Thyroid gland (tissue), 4 donors: Measurements from ENCODE around the gene EXOC7.

ENCODE experiments used
- POLR2A ChIP-seq, 2 donors: fragments of 450-650 bp; IDR thresholded peaks; one replicate each; pipeline ENCODE4 v1.6.1; 2017; ENCODE audit warnings: antibody characterized with exemption in 2 of 2, mild to moderate bottlenecking in 2 of 2, moderate library complexity in 1 of 2
- TF ChIP-seq, protein P1 (sequence below), 6 experiments: fragments of 200-600 bp in 3 of 6; fragments of 450-650 bp in 3 of 6; sonication (generic) in 3 of 6; IDR thresholded peaks; one replicate each; pipeline ENCODE4 v1.5.1; 2016 to 2019; ENCODE audit warnings: antibody characterized with exemption in 6 of 6, mild to moderate bottlenecking in 2 of 6, inconsistent platforms in 1 of 6, moderate library complexity in 1 of 6

- TF ChIP-seq, protein P1, sequence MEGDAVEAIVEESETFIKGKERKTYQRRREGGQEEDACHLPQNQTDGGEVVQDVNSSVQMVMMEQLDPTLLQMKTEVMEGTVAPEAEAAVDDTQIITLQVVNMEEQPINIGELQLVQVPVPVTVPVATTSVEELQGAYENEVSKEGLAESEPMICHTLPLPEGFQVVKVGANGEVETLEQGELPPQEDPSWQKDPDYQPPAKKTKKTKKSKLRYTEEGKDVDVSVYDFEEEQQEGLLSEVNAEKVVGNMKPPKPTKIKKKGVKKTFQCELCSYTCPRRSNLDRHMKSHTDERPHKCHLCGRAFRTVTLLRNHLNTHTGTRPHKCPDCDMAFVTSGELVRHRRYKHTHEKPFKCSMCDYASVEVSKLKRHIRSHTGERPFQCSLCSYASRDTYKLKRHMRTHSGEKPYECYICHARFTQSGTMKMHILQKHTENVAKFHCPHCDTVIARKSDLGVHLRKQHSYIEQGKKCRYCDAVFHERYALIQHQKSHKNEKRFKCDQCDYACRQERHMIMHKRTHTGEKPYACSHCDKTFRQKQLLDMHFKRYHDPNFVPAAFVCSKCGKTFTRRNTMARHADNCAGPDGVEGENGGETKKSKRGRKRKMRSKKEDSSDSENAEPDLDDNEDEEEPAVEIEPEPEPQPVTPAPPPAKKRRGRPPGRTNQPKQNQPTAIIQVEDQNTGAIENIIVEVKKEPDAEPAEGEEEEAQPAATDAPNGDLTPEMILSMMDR (IDR thresholded peaks at IDR 0.05): no peak
- TF ChIP-seq POLR2A (IDR thresholded peaks at IDR 0.05): no peak
Measured at GRCh38 chr17:76148015-76148326, 44.4 kb upstream of the EXOC7 start.
